T-helper 9 cell (primary cell): ENCODE measurements around the gene NEIL3.

Source experiments
- DNase-seq: peaks from one replicate; pipeline ENCODE4 v3.0.0-alpha.2; 2020
- total RNA-seq, 2 donors: gene quantifications; one replicate each; lab custom pipeline; 2026; lab: John Stamatoyannopoulos, UW

NEIL3 gene, protein sequence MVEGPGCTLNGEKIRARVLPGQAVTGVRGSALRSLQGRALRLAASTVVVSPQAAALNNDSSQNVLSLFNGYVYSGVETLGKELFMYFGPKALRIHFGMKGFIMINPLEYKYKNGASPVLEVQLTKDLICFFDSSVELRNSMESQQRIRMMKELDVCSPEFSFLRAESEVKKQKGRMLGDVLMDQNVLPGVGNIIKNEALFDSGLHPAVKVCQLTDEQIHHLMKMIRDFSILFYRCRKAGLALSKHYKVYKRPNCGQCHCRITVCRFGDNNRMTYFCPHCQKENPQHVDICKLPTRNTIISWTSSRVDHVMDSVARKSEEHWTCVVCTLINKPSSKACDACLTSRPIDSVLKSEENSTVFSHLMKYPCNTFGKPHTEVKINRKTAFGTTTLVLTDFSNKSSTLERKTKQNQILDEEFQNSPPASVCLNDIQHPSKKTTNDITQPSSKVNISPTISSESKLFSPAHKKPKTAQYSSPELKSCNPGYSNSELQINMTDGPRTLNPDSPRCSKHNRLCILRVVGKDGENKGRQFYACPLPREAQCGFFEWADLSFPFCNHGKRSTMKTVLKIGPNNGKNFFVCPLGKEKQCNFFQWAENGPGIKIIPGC
- 0.48 to 0.49 reads per million in 2 donors for total RNA-seq

DNA sequence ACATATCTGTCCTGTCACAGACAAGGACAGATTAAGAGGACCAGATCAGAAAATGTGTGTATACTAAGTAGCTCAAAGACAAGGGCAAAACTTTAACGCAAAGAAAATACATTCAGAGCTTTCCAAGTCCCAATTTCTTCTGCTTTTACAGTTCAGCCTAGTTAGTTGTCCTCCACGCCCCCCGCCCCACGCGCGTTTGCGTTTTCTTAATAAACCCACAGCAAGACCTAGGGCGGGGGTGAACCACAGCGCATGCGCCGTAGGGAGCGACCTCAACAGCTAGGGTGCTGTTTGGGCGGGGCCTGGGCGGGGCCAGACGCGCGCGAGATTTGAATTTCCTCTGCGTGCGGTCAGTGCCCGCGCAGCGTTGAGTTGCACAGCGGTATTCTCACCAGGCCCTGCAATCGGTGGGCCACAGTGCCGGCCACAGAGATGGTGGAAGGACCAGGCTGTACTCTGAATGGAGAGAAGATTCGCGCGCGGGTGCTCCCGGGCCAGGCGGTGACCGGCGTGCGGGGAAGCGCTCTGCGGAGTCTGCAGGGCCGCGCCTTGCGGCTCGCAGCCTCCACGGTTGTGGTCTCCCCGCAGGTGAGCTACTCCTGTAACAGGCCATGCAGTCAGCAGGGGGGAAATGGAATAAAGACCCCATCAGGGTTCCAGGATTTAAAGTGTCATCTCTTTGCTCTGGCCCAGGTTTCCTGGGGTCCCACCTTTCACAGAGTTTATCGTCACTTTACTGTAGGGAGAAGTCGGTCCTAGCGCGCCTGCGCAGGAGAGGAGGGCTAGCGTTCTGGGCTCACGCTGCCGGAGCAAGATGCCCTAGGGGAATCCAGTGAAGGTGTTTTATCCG lies at the start of gene NEIL3:
Gene NEIL3 (plus strand): TSS at position 353 of the 850 bp plus-strand sequence. CDS start 80 bp downstream, at position 433.
- DNase-seq: peak; percentile 97

DNA sequence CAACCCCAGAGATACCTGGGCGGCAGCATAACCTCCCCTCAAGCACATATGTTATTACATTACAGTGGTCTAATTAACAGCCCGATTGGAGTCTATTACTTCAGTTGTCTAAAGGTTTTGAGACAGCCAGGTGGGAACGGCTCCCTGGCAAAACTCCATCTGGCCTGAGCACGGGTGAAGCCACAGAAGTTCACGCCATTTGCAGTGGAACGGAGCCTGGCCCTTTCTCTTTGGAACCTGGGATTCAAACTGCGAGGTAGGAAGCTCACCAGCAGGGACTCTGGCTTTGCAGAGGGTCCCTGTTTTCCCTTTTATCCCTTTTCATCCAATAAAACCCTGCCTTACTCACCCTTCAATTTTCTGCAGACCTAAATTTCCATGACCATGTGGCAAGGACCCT lies 45.9 kb upstream of the NEIL3 start:
- DNase-seq: no peak

DNA sequence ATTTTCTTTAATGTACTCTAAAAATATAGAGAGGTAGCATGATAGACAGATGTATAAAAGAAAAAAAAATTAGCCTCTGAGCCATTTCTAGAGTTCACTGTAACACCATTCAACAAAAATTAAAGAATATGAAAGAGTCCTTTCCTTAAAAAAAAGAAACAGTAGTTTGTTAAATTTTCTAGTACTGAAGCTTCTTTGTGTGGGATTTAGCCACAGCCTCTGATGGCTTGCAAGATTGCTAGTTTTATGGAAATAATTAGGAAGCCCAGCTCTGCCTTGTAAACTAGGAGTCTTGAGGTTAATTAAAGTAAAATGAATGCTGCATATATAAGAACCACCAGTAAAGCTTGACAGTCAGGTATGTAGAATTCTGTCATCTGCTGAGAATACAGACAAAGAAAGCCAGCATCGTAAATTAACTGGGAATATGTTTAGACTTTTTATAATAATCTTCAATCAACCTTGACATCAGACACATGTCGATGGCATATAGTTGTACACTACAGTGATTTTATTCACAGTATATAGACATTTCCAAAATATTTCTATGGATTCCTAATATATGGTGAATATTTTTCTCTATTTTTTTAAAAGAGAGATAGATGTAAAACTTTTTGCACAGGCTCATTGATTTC lies 44.8 kb upstream of the NEIL3 start:
- no peak for DNase-seq

DNA sequence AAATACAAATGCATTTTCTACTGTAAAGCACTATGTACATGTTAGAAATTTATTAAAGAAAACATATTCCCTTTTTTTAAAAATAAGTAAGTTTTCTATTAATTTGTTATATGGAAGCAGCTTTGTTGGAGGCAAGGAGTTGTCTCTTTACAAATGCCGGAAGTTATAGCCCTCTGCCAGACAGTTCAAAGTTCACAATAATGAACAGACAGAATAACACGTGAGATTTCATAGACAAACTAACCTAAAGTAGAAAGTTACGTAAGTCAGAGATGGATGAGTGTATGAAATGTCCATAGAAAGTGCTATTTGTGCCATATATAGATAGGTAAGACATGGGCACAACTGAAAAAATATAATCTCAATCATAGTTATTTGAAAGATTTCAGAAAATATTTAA lies 43.9 kb upstream of the NEIL3 start:
- DNase-seq: no peak

DNA sequence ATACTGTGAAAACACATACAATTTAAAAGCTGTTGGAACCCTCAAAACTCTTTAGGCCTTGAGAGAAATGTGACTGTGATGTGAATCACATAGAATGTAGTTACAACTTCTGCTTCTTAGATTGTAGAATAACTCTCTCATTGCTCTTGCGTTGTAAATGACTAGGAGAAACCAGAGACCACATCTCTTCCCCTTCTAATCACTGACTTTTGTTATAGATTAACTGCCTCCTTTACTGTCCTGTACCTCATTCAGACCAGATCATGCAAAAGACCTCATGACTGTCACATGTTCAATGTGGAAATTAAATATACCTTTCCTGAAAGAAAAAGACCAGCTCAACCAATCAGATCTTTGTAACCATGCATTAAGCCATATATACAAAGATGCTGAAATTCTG lies 43.2 kb upstream of the NEIL3 start:
- DNase-seq: no peak

DNA sequence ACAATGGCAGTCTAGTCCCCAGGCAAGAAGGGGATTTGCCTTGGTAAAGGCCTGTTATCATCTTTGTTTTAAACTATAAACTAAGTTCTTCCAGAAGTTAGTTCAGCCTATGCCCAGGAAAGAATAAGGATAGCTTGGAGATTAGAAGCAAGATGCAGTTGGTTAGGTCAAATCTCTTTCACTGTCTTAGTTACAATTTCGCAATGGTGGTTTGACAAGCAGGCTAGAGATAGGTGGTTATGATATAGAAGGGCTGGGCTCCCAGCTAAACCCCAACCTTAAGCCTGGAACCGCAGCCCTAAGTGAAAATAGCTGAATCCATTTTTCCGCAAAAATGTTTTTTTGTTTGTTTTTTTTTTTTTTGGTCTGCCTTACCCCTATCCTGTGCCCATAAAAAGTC lies 41.8 kb upstream of the NEIL3 start:
- no peak for DNase-seq

DNA sequence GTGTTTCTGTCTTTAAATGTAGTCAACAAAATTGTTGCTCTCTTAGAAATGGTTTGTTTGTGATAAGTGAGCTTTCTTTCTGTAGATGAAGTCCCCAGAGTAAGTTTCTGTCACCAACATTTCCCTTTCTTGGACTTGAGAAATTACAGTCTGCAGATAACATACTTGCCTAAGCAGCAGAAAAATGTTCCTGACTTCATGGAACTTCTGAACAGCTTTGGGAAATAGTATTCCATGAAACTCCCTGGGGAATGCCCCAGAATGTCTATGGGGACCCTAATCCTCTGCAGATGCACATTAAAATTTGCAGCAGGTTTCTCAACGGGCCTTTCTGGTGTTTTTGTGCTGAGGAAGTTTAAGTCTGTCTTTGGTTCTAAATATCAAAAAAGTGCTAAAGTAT lies 38.6 kb upstream of the NEIL3 start:
- DNase-seq: no peak

DNA sequence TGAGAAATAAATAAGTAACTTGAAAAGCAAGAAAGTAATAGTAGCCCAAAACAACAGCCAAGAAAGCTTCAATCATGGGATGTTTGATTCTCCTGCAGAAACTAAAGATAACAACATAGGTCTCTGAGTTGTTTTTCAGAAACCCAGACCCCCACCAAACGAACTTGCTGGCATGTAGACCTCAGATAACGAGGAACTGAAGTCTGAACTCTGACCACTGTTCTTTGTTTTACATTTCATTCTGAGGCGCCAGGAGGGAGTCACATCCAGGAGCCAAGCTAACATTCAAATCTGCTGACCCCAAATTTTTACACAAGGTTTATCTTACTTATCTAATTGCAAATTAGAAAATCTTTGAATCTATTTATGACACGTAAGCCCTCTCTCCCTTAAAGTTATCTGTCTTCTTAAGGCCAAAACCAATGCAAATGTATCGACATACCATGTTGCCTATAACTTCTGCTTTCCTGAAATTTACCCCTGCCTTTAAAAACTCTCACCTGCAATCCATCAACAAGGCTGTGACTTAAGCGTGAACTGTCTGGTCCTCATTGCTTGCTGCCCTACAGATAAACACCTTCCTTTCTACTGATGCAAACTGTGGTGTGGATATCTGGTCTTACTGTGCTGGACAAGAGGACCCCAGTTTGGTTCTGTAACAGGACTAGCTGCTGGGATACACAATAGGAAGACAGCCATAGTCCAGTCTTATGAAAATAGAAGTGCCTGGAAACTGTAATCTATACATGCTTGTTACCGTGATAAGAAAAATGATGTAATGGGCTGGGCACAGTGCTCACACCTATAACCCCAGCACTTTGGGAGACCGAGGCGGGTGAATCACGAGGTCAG lies 37.5 kb upstream of the NEIL3 start:
- no peak for DNase-seq

DNA sequence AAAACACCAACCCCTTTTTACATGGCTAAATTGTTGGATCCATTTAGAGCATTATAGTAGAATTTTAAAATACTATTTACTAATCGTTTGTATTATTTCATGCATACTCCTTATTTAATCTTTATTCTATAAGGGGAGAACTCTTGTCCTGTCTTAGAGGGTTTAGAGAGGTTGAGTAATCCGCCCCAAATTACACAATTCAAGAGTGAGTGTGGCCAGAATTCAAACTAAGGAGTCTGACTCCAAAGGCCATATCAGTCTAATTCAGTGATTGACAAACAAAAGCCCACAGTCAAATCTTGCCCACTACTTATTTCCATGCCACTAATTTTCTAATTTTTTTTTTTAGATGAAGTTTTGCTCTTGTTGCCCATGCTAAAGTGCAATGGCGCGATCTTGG lies 33.7 kb upstream of the NEIL3 start:
- no peak for DNase-seq

DNA sequence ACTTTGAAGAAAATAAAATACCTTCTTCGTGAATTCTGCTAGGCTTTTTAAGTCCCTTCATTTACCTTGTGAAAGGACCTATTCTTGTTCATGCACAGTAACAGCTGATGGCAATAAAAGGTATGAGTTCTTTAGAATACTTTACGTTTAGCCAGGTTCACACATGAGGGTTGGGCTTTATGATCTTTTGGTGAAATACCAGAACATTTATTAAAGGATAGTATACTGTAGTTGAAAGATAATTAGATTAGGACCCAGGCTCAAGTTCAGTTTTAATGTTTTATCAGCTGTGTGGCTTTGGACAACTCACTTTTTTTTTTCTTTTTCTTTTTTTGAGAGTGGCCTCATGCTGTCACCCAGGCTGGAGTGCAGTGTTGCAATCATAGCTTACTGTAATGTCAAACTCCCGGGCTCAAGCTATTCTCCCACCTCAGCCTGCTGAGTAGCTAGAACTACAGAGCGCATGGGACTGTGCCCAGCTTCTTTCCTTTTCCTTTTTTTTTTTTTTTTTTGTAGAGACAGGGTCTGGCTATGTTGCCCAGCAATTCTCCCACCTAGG lies 28.2 kb upstream of the NEIL3 start:
- no peak for DNase-seq

DNA sequence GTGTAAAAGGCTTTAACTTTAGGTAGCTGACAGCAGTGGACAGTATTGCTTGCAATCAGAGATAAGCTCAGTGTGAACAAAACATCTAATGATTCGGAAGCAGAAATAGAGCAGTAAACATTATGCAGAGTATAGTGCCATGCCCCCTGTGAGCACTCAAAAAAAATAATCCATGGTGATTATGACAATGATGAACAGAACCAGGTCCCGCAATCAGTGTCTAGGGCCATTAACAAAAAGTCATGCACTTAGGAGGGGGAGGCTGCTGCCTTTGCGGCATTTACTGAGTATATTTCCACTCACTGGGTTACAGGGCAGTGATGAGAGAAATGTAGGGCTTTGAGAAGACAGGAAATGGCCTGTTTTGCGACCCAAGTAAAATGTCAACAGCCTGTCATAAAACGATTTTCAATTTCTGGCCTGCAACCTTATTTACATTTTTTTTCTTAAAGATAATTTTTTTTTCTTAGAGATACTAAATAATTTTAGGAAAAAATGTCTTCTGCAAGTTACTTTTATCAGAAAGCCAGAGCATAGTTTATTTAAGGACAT lies 27.3 kb upstream of the NEIL3 start:
- DNase-seq: no peak

DNA sequence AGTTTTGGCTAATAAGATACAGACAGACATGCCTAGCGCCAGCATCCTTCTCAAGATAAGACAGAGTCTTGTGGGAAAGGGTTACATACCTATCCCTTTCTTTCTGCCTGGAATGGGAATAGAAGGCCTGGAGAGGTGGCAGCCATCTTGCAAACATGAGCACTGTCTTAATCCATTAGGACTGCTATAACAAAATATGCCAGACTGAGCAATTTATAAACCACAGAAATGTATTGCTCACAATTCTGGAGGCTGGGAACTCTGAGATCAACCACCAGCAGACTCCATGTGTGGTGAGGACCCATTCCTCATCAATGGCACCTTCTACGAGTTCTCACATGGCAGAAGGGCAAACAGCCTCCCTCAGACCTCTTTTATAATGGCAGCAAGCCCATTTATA lies 26.5 kb upstream of the NEIL3 start:
- no peak for DNase-seq

DNA sequence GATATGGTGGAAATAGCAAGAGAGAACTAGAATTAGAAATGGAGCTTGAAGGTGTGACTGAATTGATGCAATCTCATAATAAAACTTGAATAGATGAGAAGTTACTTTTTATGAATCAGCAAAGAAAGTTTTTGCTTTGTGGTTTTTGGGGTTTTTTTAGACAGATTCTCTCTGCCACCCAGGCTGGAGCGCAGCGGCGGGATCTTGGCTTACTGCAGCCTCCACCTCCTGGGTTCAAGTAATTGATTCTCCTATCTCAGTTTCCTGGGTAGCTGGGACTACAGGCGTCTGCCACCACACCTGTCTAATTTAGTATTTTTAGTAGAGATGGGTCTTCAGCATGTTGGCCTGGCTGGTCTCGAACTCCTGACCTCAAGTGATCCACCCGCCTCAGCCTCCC lies 23.7 kb upstream of the NEIL3 start:
- DNase-seq: no peak

DNA sequence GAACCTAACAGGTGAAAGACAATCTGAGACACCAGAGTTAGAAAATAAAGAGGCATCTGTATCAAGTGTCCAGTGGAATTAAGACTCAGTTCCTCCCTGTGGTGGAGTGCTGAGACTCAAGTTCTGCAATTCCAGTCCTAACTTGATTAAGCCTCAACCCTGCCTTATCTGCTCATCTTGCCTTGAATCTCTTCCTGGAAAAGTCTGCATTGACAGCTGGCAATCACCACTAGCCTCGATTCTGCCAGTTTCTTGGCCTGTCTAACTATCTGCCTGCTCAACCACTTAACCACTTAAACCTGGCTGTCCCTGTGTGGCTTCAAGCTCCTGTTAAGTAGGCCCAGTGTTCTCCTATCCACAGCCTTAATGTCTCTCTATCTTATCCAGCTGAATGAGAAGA lies 22.4 kb upstream of the NEIL3 start:
- DNase-seq: no peak

DNA sequence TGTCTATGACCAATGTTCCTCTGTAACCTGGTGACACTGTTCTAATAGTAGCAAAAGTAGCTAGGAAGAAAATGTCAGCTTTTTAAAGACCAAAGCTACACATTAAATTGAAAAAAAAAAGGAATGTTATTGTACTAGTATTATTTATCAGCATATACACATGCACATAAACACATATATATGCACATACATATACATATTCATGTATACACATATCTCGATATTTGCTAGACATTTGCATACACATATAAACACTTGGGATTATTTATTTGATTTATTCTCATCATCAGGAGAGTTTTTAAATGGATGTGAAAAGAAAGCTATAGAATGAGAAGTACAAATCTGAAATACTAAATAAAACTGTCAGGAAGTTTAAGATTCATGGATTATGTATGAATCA lies 21.3 kb upstream of the NEIL3 start:
- DNase-seq: no peak

DNA sequence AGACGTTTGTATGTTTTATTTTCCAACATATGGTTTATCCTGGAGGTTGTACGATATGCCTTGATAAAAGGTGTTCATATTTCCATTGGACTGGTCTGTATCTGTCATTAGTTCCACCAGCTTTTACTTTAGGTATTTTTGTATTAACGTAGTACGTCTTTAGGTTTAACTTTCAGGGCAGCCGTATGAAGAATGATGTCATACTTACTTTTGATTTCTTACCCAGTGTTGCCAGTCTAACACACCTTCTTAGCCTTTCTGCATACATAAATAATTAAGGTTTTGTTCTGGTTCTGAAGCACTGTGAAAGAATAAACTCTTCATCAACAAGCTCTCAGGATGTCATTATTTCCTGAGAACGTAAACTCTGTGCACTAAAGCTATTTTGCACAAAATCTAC lies 18.9 kb upstream of the NEIL3 start:
- no peak for DNase-seq

DNA sequence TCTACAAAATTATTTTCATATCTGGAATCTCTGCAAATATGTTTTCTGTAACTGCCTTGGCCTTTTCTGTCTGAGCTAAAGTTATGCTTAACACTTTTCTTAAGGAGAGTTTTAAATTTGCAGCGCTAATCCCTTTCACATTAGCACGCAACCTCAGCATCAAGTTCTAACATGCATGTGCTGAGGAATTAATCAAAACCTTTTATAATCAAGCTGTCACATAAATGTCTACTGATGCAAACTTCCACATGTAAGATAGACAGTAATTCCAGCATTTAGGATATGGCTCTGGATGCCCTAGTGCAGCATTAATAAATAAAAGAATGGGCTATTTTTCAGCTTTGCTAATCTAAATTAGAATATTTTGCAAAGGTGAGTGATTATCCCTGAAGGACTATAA lies 17.5 kb upstream of the NEIL3 start:
- DNase-seq: no peak

DNA sequence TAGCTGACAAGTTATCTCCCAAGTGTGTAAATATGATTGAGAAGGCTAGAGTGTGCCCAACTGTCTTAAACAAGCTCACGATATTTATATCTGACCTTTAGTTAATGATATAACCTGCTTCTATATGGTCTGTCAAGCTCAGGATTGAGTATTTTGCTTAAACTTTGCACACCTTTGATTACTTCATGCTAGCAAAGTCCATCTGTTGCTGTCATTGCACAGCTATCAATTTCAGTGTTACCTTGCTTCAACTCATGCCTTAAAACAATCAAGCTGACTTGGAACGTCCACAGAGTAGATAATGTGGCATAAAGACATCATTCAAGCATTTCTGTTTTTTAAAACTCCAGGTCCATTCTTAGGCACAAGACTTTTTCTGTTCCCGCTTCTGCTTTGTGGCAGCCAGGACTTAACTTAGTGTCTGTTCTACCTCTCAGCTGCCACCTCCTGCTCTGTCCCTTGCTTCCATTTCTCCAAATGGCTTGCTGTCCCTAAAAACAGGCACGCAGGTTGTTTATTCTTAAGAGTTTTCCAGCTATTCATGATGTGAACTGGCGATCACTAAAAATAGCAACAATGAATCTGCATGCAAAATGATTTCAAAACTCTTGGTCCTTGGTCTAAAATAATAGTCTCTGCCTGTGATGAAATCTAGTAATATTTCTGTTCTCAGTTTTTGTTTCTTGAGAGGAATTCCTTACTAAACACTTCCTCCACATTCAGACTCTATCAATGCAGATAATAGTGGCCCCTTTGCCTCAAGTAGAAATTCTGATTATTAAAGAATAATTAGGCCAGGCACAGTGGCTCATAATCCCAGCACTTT lies 16.3 kb upstream of the NEIL3 start:
- no peak for DNase-seq

DNA sequence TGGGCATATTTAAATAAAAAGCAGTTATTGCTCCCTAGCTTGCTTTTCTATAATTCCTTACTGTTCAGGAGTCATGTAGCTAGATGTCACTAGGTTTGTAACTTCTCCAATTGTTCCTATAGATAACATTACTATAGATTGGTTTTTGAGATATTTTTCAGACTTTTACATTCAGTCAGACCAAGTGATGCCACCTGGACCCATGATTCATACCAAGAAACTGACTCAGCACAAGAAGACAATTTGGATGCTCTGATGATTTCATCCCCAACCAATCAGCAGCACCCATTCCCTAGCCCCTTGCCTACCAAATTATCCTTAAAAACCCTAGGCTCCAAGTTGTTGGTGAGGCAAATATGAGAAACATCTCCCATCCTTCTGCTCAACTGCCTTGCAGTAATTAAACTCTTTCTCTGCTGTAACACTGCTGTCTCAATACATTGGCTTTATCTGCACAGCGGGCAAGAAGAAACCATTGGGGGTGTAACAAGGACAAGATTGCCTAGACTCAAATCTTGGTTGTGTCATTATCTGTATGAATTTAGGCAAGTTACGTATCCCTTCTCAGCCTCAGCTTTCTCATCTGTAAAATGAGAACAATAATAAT lies 11.8 kb upstream of the NEIL3 start:
- DNase-seq: no peak

DNA sequence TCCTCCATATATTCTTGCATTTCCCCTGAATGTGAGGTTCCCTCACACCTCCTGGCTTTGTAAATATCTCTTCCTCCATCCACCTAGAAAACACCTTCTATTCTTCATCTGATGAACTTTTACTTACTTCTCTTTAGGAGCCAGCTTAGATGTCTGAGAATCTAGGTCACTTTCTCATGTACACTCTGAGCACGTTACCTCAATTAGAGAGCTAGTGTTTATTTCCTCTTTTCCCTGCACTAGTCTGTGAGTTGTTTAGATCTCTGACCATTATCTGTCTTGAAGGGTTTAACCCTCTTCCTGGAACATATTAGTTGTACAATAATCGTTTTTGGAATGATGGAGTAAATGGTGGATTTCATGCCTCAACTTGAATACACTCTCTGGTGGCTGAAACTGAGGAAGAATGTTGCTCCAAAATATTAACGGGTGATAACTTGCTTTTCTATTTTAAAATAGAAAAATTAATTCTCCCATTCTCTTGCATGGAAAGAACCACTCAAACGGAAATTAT lies 8.5 kb upstream of the NEIL3 start:
- no peak for DNase-seq
